Measurements from ENCODE around the gene ACAD8. TPM values are rescaled to one million over a fixed set of nuclear protein-coding genes. Genes with fewer than 3 reads are reported as not detected.
"Not testable (repeated sequence)": the region's sequence is repeated elsewhere in the genome, so short reads cannot be mapped to it uniquely, and the experiment has no call there.

ACAD8 gene
- total RNA-seq, 1 donor from 2014 or later: 48.0 TPM

- Mint-ChIP-seq H3K4me3 (ENCODE audit: unreplicated experiment) (peak overlapping the region; percentile 92), H3K27me3 (ENCODE audit: unreplicated experiment) (peaks cover 20% of the 10 kb centered on the region), H3K27ac (ENCODE audit: unreplicated experiment) (peak overlapping the region; percentile 73), H3K36me3 (ENCODE audit: unreplicated experiment) (peaks cover 5% of the 10 kb centered on the region), H3K9me3 (ENCODE audit: unreplicated experiment) (peaks cover 13% of the 10 kb centered on the region), H3K4me1 (ENCODE audit: low read depth, unreplicated experiment) (peaks cover 28% of the 10 kb centered on the region)
- TF ChIP-seq, protein P1, sequence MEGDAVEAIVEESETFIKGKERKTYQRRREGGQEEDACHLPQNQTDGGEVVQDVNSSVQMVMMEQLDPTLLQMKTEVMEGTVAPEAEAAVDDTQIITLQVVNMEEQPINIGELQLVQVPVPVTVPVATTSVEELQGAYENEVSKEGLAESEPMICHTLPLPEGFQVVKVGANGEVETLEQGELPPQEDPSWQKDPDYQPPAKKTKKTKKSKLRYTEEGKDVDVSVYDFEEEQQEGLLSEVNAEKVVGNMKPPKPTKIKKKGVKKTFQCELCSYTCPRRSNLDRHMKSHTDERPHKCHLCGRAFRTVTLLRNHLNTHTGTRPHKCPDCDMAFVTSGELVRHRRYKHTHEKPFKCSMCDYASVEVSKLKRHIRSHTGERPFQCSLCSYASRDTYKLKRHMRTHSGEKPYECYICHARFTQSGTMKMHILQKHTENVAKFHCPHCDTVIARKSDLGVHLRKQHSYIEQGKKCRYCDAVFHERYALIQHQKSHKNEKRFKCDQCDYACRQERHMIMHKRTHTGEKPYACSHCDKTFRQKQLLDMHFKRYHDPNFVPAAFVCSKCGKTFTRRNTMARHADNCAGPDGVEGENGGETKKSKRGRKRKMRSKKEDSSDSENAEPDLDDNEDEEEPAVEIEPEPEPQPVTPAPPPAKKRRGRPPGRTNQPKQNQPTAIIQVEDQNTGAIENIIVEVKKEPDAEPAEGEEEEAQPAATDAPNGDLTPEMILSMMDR (IDR thresholded peaks at IDR 0.05; ENCODE audit: partially characterized antibody, unreplicated experiment): no peak
- DNase-seq: peak; percentile 41
These were observed 24.0 kb downstream of the ACAD8 start for GRCh38 chr11:134277183-134278001.

DNA sequence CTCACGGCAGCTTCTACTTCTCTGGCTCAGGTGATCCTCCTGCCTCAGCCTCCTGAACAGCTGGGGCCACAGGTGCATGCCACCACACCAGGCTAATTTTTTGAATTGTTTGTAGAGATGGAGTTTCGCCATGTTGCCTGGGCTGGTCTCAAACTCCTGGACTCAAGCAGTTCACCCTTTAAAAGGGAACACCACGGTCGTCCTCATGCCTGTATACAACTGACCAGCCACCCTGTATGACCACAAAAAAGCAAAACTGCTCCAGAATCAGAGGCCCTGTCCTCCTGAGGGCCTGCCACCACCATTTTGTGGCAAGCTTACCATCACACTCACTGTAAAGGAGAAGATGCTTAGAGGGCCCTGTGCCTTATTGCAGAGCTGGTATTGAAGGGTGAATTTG, 25.0 kb downstream of the ACAD8 start:
- Mint-ChIP-seq H3K27me3 (ENCODE audit: unreplicated experiment) (peaks cover 19% of the 10 kb centered on the region), H3K4me3 (ENCODE audit: unreplicated experiment) (no peak overlapping the region), H3K4me1 (ENCODE audit: low read depth, unreplicated experiment) (peaks cover 19% of the 10 kb centered on the region), H3K36me3 (ENCODE audit: unreplicated experiment) (peaks cover 5% of the 10 kb centered on the region), H3K27ac (ENCODE audit: unreplicated experiment) (no peak overlapping the region), H3K9me3 (ENCODE audit: unreplicated experiment) (peaks cover 6% of the 10 kb centered on the region)
- TF ChIP-seq, protein P1 (IDR thresholded peaks at IDR 0.05; ENCODE audit: partially characterized antibody, unreplicated experiment): no peak
- DNase-seq: no peak

GRCh38 chr11:134281635-134282034, 28.3 kb downstream of the ACAD8 start:
- peaks cover 10% of the 10 kb centered on the region for H3K27me3 Mint-ChIP-seq (ENCODE audit: unreplicated experiment)
- not testable (repeated sequence) for DNase-seq; H3K27ac Mint-ChIP-seq (ENCODE audit: unreplicated experiment); H3K4me3 Mint-ChIP-seq (ENCODE audit: unreplicated experiment); H3K9me3 Mint-ChIP-seq (ENCODE audit: unreplicated experiment); H3K4me1 Mint-ChIP-seq (ENCODE audit: low read depth, unreplicated experiment); H3K36me3 Mint-ChIP-seq (ENCODE audit: unreplicated experiment)

- Mint-ChIP-seq H3K27ac (ENCODE audit: unreplicated experiment) (no peak overlapping the region), H3K36me3 (ENCODE audit: unreplicated experiment) (peaks cover 5% of the 10 kb centered on the region), H3K4me3 (ENCODE audit: unreplicated experiment) (no peak overlapping the region), H3K4me1 (ENCODE audit: low read depth, unreplicated experiment) (peaks cover 5% of the 10 kb centered on the region), H3K27me3 (ENCODE audit: unreplicated experiment) (peaks cover 8% of the 10 kb centered on the region), H3K9me3 (ENCODE audit: unreplicated experiment) (peaks cover 2% of the 10 kb centered on the region)
- TF ChIP-seq, protein P1 (IDR thresholded peaks at IDR 0.05; ENCODE audit: partially characterized antibody, unreplicated experiment): no peak
- DNase-seq: no peak
These were observed 29.0 kb downstream of the ACAD8 start for GRCh38 chr11:134282121-134283045.

GRCh38 chr11:134283461-134284230, 30.3 kb downstream of the ACAD8 start:
- TF ChIP-seq, protein P1 (IDR thresholded peaks at IDR 0.05; ENCODE audit: partially characterized antibody, unreplicated experiment): no peak
- DNase-seq: no peak
- H3K4me1 Mint-ChIP-seq (ENCODE audit: low read depth, unreplicated experiment): no peaks in the 10 kb centered on the region
- H3K9me3 Mint-ChIP-seq (ENCODE audit: unreplicated experiment): peaks cover 1% of the 10 kb centered on the region
- H3K4me3 Mint-ChIP-seq (ENCODE audit: unreplicated experiment): no peak overlapping the region
- H3K36me3 Mint-ChIP-seq (ENCODE audit: unreplicated experiment): peaks cover 2% of the 10 kb centered on the region
- H3K27ac Mint-ChIP-seq (ENCODE audit: unreplicated experiment): no peak overlapping the region
- peaks cover 1% of the 10 kb centered on the region for H3K27me3 Mint-ChIP-seq (ENCODE audit: unreplicated experiment)

DNA sequence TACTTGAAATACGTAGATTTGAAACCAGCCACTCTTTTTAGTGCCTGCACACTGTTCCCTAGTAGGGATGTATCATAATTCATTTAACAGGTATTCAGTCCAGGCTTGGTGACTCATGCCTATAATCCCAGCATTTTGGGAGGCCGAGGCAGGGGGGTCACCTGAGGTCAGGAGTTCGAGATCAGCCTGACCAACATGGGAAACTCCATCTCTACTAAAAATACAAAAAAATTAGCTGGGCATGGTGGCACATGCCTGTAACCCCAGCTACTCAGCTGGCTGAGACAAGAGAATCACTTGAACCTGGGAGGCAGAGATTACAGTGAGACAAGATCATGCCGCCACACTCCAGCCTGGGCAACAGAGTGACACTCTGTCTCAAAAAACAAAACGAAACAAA, 31.0 kb downstream of the ACAD8 start:
- not testable (repeated sequence) for H3K27ac Mint-ChIP-seq (ENCODE audit: unreplicated experiment); DNase-seq; H3K4me1 Mint-ChIP-seq (ENCODE audit: low read depth, unreplicated experiment); H3K36me3 Mint-ChIP-seq (ENCODE audit: unreplicated experiment); H3K27me3 Mint-ChIP-seq (ENCODE audit: unreplicated experiment); H3K9me3 Mint-ChIP-seq (ENCODE audit: unreplicated experiment); H3K4me3 Mint-ChIP-seq (ENCODE audit: unreplicated experiment)

Data from glutamatergic neuron (in vitro differentiated cells).